ENCODE measurements around the gene C11orf87.

- no peak for TF ChIP-seq RFX5 (IDR thresholded peaks at IDR 0.05; ENCODE audit: borderline replicate concordance, low read depth, low read length)
- TF ChIP-seq SP1 (IDR thresholded peaks at IDR 0.05; ENCODE audit: low read depth, low read length) = no peak
- TF ChIP-seq, protein P1, sequence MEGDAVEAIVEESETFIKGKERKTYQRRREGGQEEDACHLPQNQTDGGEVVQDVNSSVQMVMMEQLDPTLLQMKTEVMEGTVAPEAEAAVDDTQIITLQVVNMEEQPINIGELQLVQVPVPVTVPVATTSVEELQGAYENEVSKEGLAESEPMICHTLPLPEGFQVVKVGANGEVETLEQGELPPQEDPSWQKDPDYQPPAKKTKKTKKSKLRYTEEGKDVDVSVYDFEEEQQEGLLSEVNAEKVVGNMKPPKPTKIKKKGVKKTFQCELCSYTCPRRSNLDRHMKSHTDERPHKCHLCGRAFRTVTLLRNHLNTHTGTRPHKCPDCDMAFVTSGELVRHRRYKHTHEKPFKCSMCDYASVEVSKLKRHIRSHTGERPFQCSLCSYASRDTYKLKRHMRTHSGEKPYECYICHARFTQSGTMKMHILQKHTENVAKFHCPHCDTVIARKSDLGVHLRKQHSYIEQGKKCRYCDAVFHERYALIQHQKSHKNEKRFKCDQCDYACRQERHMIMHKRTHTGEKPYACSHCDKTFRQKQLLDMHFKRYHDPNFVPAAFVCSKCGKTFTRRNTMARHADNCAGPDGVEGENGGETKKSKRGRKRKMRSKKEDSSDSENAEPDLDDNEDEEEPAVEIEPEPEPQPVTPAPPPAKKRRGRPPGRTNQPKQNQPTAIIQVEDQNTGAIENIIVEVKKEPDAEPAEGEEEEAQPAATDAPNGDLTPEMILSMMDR (IDR thresholded peaks at IDR 0.05; ENCODE audit: control extremely low read depth in 1 of 3, insufficient read depth in 1 of 3, low read depth in 1 of 3, low read length in 3 of 3) = no peak
- TF ChIP-seq SUZ12 (IDR thresholded peaks at IDR 0.05; ENCODE audit: low read length) = no peak
- TF ChIP-seq RNF2 (IDR thresholded peaks at IDR 0.05; ENCODE audit: borderline replicate concordance, low read depth, low read length, missing control alignments, poor library complexity, severe bottlenecking) = no peak
- no peak for TF ChIP-seq HDAC6 (IDR thresholded peaks at IDR 0.05; ENCODE audit: low read depth, low read length)
- no peak for TF ChIP-seq MAX (IDR thresholded peaks at IDR 0.05)
- no peak for TF ChIP-seq POLR2AphosphoS5 (IDR thresholded peaks at IDR 0.05; ENCODE audit: low read depth, low read length)
- TF ChIP-seq YY1 (IDR thresholded peaks at IDR 0.05; ENCODE audit: low read depth, low read length) = no peak
- TF ChIP-seq SIN3A (conservative IDR thresholded peaks at IDR 0.05 in 1 of 2, IDR thresholded peaks at IDR 0.05 in 1 of 2; ENCODE audit: low read depth in 1 of 2, low read length in 2 of 2) = no peak
- TF ChIP-seq CREB1 (IDR thresholded peaks at IDR 0.05) = no peak
- no peak for TF ChIP-seq POLR2A (IDR thresholded peaks at IDR 0.05; ENCODE audit: control extremely low read depth in 1 of 2, low read depth in 2 of 2, low read length in 2 of 2)
- no peak for TF ChIP-seq CHD2 (IDR thresholded peaks at IDR 0.05; ENCODE audit: low read length)
- TF ChIP-seq, protein P2, sequence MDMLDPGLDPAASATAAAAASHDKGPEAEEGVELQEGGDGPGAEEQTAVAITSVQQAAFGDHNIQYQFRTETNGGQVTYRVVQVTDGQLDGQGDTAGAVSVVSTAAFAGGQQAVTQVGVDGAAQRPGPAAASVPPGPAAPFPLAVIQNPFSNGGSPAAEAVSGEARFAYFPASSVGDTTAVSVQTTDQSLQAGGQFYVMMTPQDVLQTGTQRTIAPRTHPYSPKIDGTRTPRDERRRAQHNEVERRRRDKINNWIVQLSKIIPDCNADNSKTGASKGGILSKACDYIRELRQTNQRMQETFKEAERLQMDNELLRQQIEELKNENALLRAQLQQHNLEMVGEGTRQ (IDR thresholded peaks at IDR 0.05; ENCODE audit: low read length) = no peak
Observed at GRCh38 chr11:109432105-109432504, 10.1 kb downstream of the C11orf87 start.

All from H1 (cell line).